PFSK-1 (cell line): ENCODE data around the gene CXCL16.

Source experiments
- FOXP2 ChIP-seq: optimal IDR thresholded peaks from 2 replicates; pipeline ENCODE3; 2011; ENCODE audit warnings: borderline replicate concordance, control low read depth, inconsistent platforms; ENCODE audit not compliant: insufficient read depth; ENCODE audit errors: extremely low read length, extremely low read depth
- POLR2AphosphoS5 ChIP-seq: IDR thresholded peaks from 2 replicates; pipeline ENCODE4 v1.6.1; 2012; ENCODE audit warnings: low read depth, mild to moderate bottlenecking, control low read depth, low read length, moderate library complexity
- REST ChIP-seq, 2 experiments: IDR thresholded peaks; 2 replicates each; pipeline versions ENCODE4 v1.6.1 to v1.8.0; 2011 to 2012; ENCODE audit warnings: low read depth in 2 of 2, low read length in 2 of 2, control low read depth in 1 of 2, inconsistent platforms in 1 of 2, mild to moderate bottlenecking in 1 of 2, moderate library complexity in 1 of 2; ENCODE audit not compliant: insufficient read depth in 1 of 2
- SIN3A ChIP-seq: IDR thresholded peaks from 2 replicates; pipeline ENCODE4 v1.6.1; 2012; ENCODE audit warnings: mild to moderate bottlenecking, low read length, moderate library complexity, borderline replicate concordance; ENCODE audit not compliant: insufficient read depth
- TAF1 ChIP-seq: IDR thresholded peaks from 2 replicates; pipeline ENCODE4 v1.6.1; 2012; ENCODE audit warnings: low read length, control low read depth, borderline replicate concordance; ENCODE audit not compliant: insufficient read depth

The CXCL16 gene

GRCh38 chr17:4738136-4739121 is 1.3 kb downstream of the CXCL16 start:
- TF ChIP-seq SIN3A, result no peak
- TF ChIP-seq FOXP2, result no peak

GRCh38 chr17:4735876-4736651 is 3.7 kb downstream of the CXCL16 start:
- TF ChIP-seq POLR2AphosphoS5, result no peak

- no peak for TF ChIP-seq FOXP2
- no peak for TF ChIP-seq REST (IDR thresholded peaks at IDR 0.05; ENCODE audit: insufficient read depth in 1 of 2, low read depth in 2 of 2, low read length in 2 of 2)
- no peak for TF ChIP-seq TAF1
- TF ChIP-seq SIN3A, result no peak
- TF ChIP-seq POLR2AphosphoS5, result no peak
These were observed 4.8 kb downstream of the CXCL16 start for GRCh38 chr17:4734857-4735475.

GRCh38 chr17:4733073-4733531 is 6.6 kb downstream of the CXCL16 start:
- TF ChIP-seq SIN3A (no peak), TAF1 (no peak), REST (IDR thresholded peaks at IDR 0.05; ENCODE audit: insufficient read depth in 1 of 2, low read depth in 2 of 2, low read length in 2 of 2) (no peak), POLR2AphosphoS5 (no peak), FOXP2 (no peak)

- TF ChIP-seq REST (IDR thresholded peaks at IDR 0.05; ENCODE audit: insufficient read depth in 1 of 2, low read depth in 2 of 2, low read length in 2 of 2) (no peak), SIN3A (no peak), FOXP2 (no peak), POLR2AphosphoS5 (no peak), TAF1 (no peak)
These were observed 11.6 kb downstream of the CXCL16 start for GRCh38 chr17:4728124-4728523.
